Measurements from ENCODE around the gene TAGLN.

The TAGLN gene

DNA sequence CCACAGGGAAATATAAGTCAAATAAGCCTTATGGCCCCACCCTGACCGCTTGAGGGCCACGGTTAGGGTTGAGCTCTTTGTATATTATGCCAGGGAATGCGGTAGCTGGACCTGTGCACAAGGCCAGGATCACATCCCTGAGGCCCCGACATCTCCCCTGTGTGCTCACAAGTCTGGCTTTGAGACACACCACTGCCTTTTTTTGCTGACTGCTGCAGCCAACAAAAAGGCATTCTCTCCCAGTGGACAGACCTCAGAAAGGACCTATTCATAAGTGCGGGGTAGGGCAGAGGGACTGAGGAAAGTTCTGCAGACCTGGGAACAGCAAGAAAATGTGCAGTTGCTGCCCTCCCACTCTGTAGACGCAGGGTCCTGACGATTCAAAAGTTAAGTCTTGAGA is 24.1 kb upstream of the TAGLN start:
- Histone ChIP-seq H2BK12ac (ENCODE audit: low read length) (no peak overlapping the region), H2AK5ac (ENCODE audit: low read depth, low read length) (peak overlapping the region; percentile 53), H3K79me1 (ENCODE audit: low read depth, low read length) (no peaks in the 10 kb centered on the region), H4K8ac (ENCODE audit: low read depth, low read length) (no peak overlapping the region), H3K4me3 (ENCODE audit: low read length in 2 of 2) (no peak overlapping the region), H3K14ac (ENCODE audit: low read length) (no peak overlapping the region), H2AFZ (ENCODE audit: low read length) (no peak overlapping the region), H3K4ac (ENCODE audit: low read length) (no peak overlapping the region), H3K9me3 (replicated peaks in 1 of 2; ENCODE audit: control insufficient read depth in 2 of 2, insufficient read depth in 1 of 2, low read depth in 1 of 2, low read length in 2 of 2) (no peaks in the 10 kb centered on the region), H3K23ac (ENCODE audit: low read depth, low read length, poor library complexity) (no peak overlapping the region), H3K27ac (replicated peaks; ENCODE audit: low read length) (no peak overlapping the region), H2BK120ac (ENCODE audit: low read depth, low read length) (no peak overlapping the region), H3K9ac (ENCODE audit: low read depth, low read length, poor library complexity) (no peak overlapping the region), H3K4me2 (ENCODE audit: insufficient read depth, low read length, poor library complexity, severe bottlenecking) (no peak overlapping the region), H3K18ac (ENCODE audit: low read length) (peak overlapping the region; percentile 67), H3K36me3 (replicated peaks in 1 of 2; ENCODE audit: control insufficient read depth in 2 of 2, insufficient read depth in 2 of 2, low read length in 2 of 2) (peaks cover 2 to 21% of the 10 kb centered on the region in 2 donors), H3K4me1 (ENCODE audit: control insufficient read depth in 2 of 2, insufficient read depth in 1 of 2, low read depth in 1 of 2, low read length in 2 of 2) (peaks cover 19 to 20% of the 10 kb centered on the region in 2 donors), H4K91ac (ENCODE audit: low read depth, low read length, poor library complexity) (no peak overlapping the region), H2BK15ac (ENCODE audit: low read length) (no peak overlapping the region), H2BK5ac (ENCODE audit: low read length) (no peak overlapping the region), H3K27me3 (ENCODE audit: control insufficient read depth in 3 of 3, insufficient read depth in 3 of 3, low read depth in 1 of 3, low read length in 3 of 3) (no peaks in the 10 kb centered on the region)
- WGBS, 2 donors (ENCODE audit: extremely low coverage in 2 of 2, insufficient read length in 2 of 2, insufficient replicate concordance in 1 of 2) = no CpG with 5 or more reads among the region's 7 CpGs
- no peak for DNase-seq (ENCODE audit: low spot score)

DNA sequence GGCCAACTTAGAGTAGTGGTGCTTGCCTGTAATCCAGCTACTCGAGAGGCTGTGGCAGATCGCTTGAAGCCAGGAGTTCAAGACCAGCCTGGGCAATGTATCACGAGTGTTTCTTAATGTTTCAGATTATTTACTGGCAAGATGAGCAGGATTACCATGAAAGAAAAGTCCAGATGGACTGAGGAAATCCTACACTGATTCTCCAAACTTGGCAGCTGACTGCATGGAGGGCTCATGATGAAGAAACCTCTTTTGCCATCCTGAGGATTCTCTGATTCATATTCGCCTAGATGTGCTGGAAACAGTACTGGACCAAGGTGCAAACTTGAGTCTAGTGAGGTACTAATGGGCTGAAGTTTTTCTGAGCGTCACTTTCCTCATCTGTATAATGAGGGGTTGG is 23.4 kb upstream of the TAGLN start:
- H2AFZ ChIP-seq (ENCODE audit: low read length) = no peak overlapping the region
- H3K4me3 ChIP-seq (ENCODE audit: low read length in 2 of 2) = no peak overlapping the region
- DNase-seq (ENCODE audit: low spot score) = no peak
- no peak overlapping the region for H3K9ac ChIP-seq (ENCODE audit: low read depth, low read length, poor library complexity)
- H3K23ac ChIP-seq (ENCODE audit: low read depth, low read length, poor library complexity) = no peak overlapping the region
- H2BK12ac ChIP-seq (ENCODE audit: low read length) = no peak overlapping the region
- peaks cover 0 to under 1% of the 10 kb centered on the region in 2 donors for H3K9me3 ChIP-seq (replicated peaks in 1 of 2; ENCODE audit: control insufficient read depth in 2 of 2, insufficient read depth in 1 of 2, low read depth in 1 of 2, low read length in 2 of 2)
- H4K91ac ChIP-seq (ENCODE audit: low read depth, low read length, poor library complexity) = no peak overlapping the region
- H3K36me3 ChIP-seq (replicated peaks in 1 of 2; ENCODE audit: control insufficient read depth in 2 of 2, insufficient read depth in 2 of 2, low read length in 2 of 2) = peaks cover 0 to 15% of the 10 kb centered on the region in 2 donors
- H2AK5ac ChIP-seq (ENCODE audit: low read depth, low read length) = no peak overlapping the region
- no peak overlapping the region for H3K4me2 ChIP-seq (ENCODE audit: insufficient read depth, low read length, poor library complexity, severe bottlenecking)
- no peak overlapping the region for H2BK120ac ChIP-seq (ENCODE audit: low read depth, low read length)
- no peak overlapping the region for H2BK5ac ChIP-seq (ENCODE audit: low read length)
- no peaks in the 10 kb centered on the region for H3K27me3 ChIP-seq (ENCODE audit: control insufficient read depth in 3 of 3, insufficient read depth in 3 of 3, low read depth in 1 of 3, low read length in 3 of 3)
- H3K27ac ChIP-seq (replicated peaks; ENCODE audit: low read length) = no peak overlapping the region
- H3K4me1 ChIP-seq (ENCODE audit: control insufficient read depth in 2 of 2, insufficient read depth in 1 of 2, low read depth in 1 of 2, low read length in 2 of 2) = peaks cover 20 to 21% of the 10 kb centered on the region in 2 donors
- H4K8ac ChIP-seq (ENCODE audit: low read depth, low read length) = no peak overlapping the region
- H3K18ac ChIP-seq (ENCODE audit: low read length) = no peak overlapping the region
- no CpG with 5 or more reads among the region's 5 CpGs for WGBS, 2 donors (ENCODE audit: extremely low coverage in 2 of 2, insufficient read length in 2 of 2, insufficient replicate concordance in 1 of 2)
- H3K4ac ChIP-seq (ENCODE audit: low read length) = no peak overlapping the region
- H3K14ac ChIP-seq (ENCODE audit: low read length) = no peak overlapping the region
- no peaks in the 10 kb centered on the region for H3K79me1 ChIP-seq (ENCODE audit: low read depth, low read length)
- no peak overlapping the region for H2BK15ac ChIP-seq (ENCODE audit: low read length)

GRCh38 chr11:117176186-117176585 is 23.0 kb upstream of the TAGLN start:
- H3K9ac ChIP-seq (ENCODE audit: low read depth, low read length, poor library complexity) = no peak overlapping the region
- WGBS, 2 donors (ENCODE audit: extremely low coverage in 2 of 2, insufficient read length in 2 of 2, insufficient replicate concordance in 1 of 2) = no CpG with 5 or more reads among the region's 1 CpG
- H2BK15ac ChIP-seq (ENCODE audit: low read length) = no peak overlapping the region
- no peak overlapping the region for H2AFZ ChIP-seq (ENCODE audit: low read length)
- no peak overlapping the region for H2BK5ac ChIP-seq (ENCODE audit: low read length)
- peaks cover 0 to 11% of the 10 kb centered on the region in 2 donors for H3K36me3 ChIP-seq (replicated peaks in 1 of 2; ENCODE audit: control insufficient read depth in 2 of 2, insufficient read depth in 2 of 2, low read length in 2 of 2)
- no peak for DNase-seq (ENCODE audit: low spot score)
- H4K91ac ChIP-seq (ENCODE audit: low read depth, low read length, poor library complexity) = no peak overlapping the region
- H3K27ac ChIP-seq (replicated peaks; ENCODE audit: low read length) = no peak overlapping the region
- H3K79me1 ChIP-seq (ENCODE audit: low read depth, low read length) = no peaks in the 10 kb centered on the region
- H3K14ac ChIP-seq (ENCODE audit: low read length) = no peak overlapping the region
- H2BK12ac ChIP-seq (ENCODE audit: low read length) = no peak overlapping the region
- H3K4me2 ChIP-seq (ENCODE audit: insufficient read depth, low read length, poor library complexity, severe bottlenecking) = no peak overlapping the region
- peaks cover 0 to 2% of the 10 kb centered on the region in 2 donors for H3K9me3 ChIP-seq (replicated peaks in 1 of 2; ENCODE audit: control insufficient read depth in 2 of 2, insufficient read depth in 1 of 2, low read depth in 1 of 2, low read length in 2 of 2)
- no peak overlapping the region for H2AK5ac ChIP-seq (ENCODE audit: low read depth, low read length)
- no peak overlapping the region for H3K4me3 ChIP-seq (ENCODE audit: low read length in 2 of 2)
- H4K8ac ChIP-seq (ENCODE audit: low read depth, low read length) = no peak overlapping the region
- no peak overlapping the region for H3K18ac ChIP-seq (ENCODE audit: low read length)
- no peak overlapping the region for H2BK120ac ChIP-seq (ENCODE audit: low read depth, low read length)
- H3K4ac ChIP-seq (ENCODE audit: low read length) = no peak overlapping the region
- no peaks in the 10 kb centered on the region for H3K27me3 ChIP-seq (ENCODE audit: control insufficient read depth in 3 of 3, insufficient read depth in 3 of 3, low read depth in 1 of 3, low read length in 3 of 3)
- peaks cover 20 to 25% of the 10 kb centered on the region in 2 donors for H3K4me1 ChIP-seq (ENCODE audit: control insufficient read depth in 2 of 2, insufficient read depth in 1 of 2, low read depth in 1 of 2, low read length in 2 of 2)
- H3K23ac ChIP-seq (ENCODE audit: low read depth, low read length, poor library complexity) = no peak overlapping the region

- Histone ChIP-seq H3K79me1 (ENCODE audit: low read depth, low read length) (no peaks in the 10 kb centered on the region), H3K4me2 (ENCODE audit: insufficient read depth, low read length, poor library complexity, severe bottlenecking) (peak overlapping the region; percentile 59), H2BK15ac (ENCODE audit: low read length) (no peak overlapping the region), H3K9ac (ENCODE audit: low read depth, low read length, poor library complexity) (no peak overlapping the region), H3K9me3 (replicated peaks in 1 of 2; ENCODE audit: control insufficient read depth in 2 of 2, insufficient read depth in 1 of 2, low read depth in 1 of 2, low read length in 2 of 2) (peaks cover 0 to 2% of the 10 kb centered on the region in 2 donors), H2BK5ac (ENCODE audit: low read length) (no peak overlapping the region), H3K14ac (ENCODE audit: low read length) (no peak overlapping the region), H4K91ac (ENCODE audit: low read depth, low read length, poor library complexity) (no peak overlapping the region), H3K27ac (replicated peaks; ENCODE audit: low read length) (peak overlapping the region; percentile 66), H2BK12ac (ENCODE audit: low read length) (no peak overlapping the region), H3K18ac (ENCODE audit: low read length) (no peak overlapping the region), H4K8ac (ENCODE audit: low read depth, low read length) (no peak overlapping the region), H2BK120ac (ENCODE audit: low read depth, low read length) (no peak overlapping the region), H3K23ac (ENCODE audit: low read depth, low read length, poor library complexity) (no peak overlapping the region), H2AFZ (ENCODE audit: low read length) (peak overlapping the region; percentile 67), H3K4me3 (ENCODE audit: low read length in 2 of 2) (peak overlapping the region in 1 of 2 donors; percentile 85), H3K27me3 (ENCODE audit: control insufficient read depth in 3 of 3, insufficient read depth in 3 of 3, low read depth in 1 of 3, low read length in 3 of 3) (no peaks in the 10 kb centered on the region), H3K4ac (ENCODE audit: low read length) (no peak overlapping the region), H3K4me1 (ENCODE audit: control insufficient read depth in 2 of 2, insufficient read depth in 1 of 2, low read depth in 1 of 2, low read length in 2 of 2) (peaks cover 15 to 23% of the 10 kb centered on the region in 2 donors), H3K36me3 (replicated peaks in 1 of 2; ENCODE audit: control insufficient read depth in 2 of 2, insufficient read depth in 2 of 2, low read length in 2 of 2) (peaks cover 2 to 10% of the 10 kb centered on the region in 2 donors), H2AK5ac (ENCODE audit: low read depth, low read length) (no peak overlapping the region)
- no peak for DNase-seq (ENCODE audit: low spot score)
- WGBS, 2 donors (ENCODE audit: extremely low coverage in 2 of 2, insufficient read length in 2 of 2, insufficient replicate concordance in 1 of 2) = no CpG with 5 or more reads among the region's 10 CpGs
These were observed 21.5 kb upstream of the TAGLN start for GRCh38 chr11:117177534-117178209.

Measured in neuronal stem cell (in vitro differentiated cells).